Neural progenitor cell (in vitro differentiated cells): ENCODE results near the gene CACNA1C.

Experiments
- EZH2 ChIP-seq: fragments of 200-600 bp; sonication (generic); IDR thresholded peaks from 2 replicates; pipeline ENCODE4 v1.6.1; 2017; ENCODE audit warnings: antibody characterized with exemption, mild to moderate bottlenecking, moderate library complexity
- TF ChIP-seq, protein P1 (sequence below): fragments of 200-600 bp; sonication (generic); IDR thresholded peaks from 2 replicates; pipeline ENCODE4 v1.5.1; 2017; ENCODE audit warnings: antibody characterized with exemption, mild to moderate bottlenecking

- TF ChIP-seq, protein P1, sequence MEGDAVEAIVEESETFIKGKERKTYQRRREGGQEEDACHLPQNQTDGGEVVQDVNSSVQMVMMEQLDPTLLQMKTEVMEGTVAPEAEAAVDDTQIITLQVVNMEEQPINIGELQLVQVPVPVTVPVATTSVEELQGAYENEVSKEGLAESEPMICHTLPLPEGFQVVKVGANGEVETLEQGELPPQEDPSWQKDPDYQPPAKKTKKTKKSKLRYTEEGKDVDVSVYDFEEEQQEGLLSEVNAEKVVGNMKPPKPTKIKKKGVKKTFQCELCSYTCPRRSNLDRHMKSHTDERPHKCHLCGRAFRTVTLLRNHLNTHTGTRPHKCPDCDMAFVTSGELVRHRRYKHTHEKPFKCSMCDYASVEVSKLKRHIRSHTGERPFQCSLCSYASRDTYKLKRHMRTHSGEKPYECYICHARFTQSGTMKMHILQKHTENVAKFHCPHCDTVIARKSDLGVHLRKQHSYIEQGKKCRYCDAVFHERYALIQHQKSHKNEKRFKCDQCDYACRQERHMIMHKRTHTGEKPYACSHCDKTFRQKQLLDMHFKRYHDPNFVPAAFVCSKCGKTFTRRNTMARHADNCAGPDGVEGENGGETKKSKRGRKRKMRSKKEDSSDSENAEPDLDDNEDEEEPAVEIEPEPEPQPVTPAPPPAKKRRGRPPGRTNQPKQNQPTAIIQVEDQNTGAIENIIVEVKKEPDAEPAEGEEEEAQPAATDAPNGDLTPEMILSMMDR, result no peak
- no peak for TF ChIP-seq EZH2
Observed at GRCh38 chr12:2145433-2145998, 92.7 kb downstream of the CACNA1C start.
